IMR-90 (cell line): ENCODE results near the gene KRT35.

Experiments used
- FOS ChIP-seq: fragments of 150-350 bp; IDR thresholded peaks from 2 replicates; pipeline ENCODE4 v1.6.1; 2016; ENCODE audit warnings: low read depth, low read length
- MAFK ChIP-seq: IDR thresholded peaks from 2 replicates; pipeline ENCODE4 v1.6.1; 2012; ENCODE audit warnings: low read depth, low read length, improper control_type of control experiment
- POLR2A ChIP-seq: IDR thresholded peaks from 2 replicates; pipeline ENCODE4 v1.6.1; 2012; ENCODE audit warnings: mild to moderate bottlenecking, low read depth, low read length
- RFX5 ChIP-seq: IDR thresholded peaks from 2 replicates; pipeline ENCODE4 v1.8.0; 2012; ENCODE audit warnings: low read depth, mild to moderate bottlenecking, low read length, moderate library complexity
- TF ChIP-seq, protein P1 (sequence below): conservative IDR thresholded peaks from 2 replicates; pipeline ENCODE4 v1.5.1; 2012; ENCODE audit warnings: mild to moderate bottlenecking, low read depth, low read length, improper control_type of control experiment

DNA sequence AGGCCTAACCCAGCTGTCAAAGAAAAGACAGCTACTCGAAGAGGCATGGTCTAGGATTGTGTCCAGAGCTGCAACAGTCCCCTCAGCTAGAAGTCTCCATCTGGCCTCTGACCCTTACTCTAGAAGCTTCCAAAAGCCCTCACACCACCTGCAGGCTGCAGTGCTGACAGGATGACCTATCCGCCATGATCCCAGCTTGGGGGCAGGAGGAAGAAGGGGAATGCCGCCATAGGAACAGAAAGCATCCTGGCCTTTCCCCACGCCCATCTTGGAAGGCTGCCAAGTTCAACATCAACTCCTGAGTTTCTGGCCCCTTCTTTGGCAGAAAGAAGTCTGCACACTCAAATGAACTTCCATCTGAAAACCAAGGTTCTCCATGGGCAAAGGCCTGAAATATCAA lies 11.8 kb upstream of the KRT35 start:
- TF ChIP-seq MAFK (no peak), POLR2A (no peak), RFX5 (no peak), FOS (no peak)
- TF ChIP-seq, protein P1, sequence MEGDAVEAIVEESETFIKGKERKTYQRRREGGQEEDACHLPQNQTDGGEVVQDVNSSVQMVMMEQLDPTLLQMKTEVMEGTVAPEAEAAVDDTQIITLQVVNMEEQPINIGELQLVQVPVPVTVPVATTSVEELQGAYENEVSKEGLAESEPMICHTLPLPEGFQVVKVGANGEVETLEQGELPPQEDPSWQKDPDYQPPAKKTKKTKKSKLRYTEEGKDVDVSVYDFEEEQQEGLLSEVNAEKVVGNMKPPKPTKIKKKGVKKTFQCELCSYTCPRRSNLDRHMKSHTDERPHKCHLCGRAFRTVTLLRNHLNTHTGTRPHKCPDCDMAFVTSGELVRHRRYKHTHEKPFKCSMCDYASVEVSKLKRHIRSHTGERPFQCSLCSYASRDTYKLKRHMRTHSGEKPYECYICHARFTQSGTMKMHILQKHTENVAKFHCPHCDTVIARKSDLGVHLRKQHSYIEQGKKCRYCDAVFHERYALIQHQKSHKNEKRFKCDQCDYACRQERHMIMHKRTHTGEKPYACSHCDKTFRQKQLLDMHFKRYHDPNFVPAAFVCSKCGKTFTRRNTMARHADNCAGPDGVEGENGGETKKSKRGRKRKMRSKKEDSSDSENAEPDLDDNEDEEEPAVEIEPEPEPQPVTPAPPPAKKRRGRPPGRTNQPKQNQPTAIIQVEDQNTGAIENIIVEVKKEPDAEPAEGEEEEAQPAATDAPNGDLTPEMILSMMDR: no peak
